HS-27A (cell line): Measurements from ENCODE around the gene HCRTR2.
"Not testable (repeated sequence)": the region's sequence is repeated elsewhere in the genome, so short reads cannot be mapped to it uniquely, and the experiment has no call there.

ENCODE experiments used
- DNase-seq: peaks from one replicate; pipeline ENCODE4 v3.0.0-alpha.2; 2012; ENCODE audit warnings: low read depth, missing footprints

The HCRTR2 gene

DNA sequence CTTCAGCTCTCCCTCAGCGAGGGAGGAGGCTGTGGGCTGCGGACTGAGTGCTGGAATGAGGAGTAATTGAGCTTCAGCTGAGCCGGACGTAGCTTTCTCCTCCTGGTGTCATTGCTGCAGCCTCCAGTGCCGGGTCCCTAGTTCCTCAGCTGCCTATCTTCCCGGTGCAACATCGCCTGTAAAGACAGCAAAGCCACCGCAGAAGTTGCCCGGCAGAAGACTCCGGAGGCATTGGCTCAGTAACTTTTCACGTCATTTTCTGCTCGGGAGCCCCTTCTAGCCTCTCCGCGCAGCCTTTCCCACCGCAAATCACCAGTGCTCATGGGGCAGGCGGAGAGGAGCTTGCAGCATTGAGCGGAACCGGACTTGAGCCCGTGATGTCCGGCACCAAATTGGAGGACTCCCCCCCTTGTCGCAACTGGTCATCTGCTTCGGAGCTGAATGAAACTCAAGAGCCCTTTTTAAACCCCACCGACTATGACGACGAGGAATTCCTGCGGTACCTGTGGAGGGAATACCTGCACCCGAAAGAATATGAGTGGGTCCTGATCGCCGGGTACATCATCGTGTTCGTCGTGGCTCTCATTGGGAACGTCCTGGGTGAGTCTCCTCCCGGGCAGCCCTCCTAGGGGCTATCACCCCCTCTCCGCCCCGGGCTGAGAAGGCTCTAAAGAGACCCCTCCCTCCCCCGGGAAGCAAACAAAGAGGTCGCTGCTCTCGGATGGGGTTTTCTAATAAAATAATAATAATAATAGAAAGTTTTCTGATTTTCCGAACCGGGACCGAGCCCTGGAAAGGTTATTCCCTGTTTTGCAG lies at the start of gene HCRTR2:
Gene HCRTR2 (plus strand): TSS at position 305 of the 816 bp plus-strand sequence. CDS start 73 bp downstream, at position 378.
- DNase-seq, result no peak

DNA sequence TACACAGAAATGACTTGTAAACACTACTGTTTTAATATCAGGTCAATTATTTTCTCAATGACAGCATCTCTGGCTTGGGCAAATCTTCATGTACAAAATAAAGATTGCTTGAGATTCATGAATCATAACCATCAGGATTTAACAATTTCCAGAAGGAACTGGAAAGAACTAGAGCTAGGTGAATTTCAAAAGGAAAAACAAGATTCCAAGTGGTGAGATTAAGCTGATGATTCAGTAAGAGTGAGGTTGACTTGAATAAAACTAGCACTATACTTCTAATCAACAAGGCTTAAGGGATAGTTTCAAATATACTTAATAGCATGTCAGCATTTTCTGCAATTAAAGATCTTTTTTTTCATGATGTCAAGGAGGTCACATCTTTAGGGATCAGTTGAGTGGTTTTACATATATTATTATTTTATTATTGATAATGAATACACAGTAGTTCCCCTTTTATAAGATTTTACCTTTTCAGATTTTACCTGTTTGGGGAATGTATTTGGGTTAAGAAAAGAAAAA lies 43.5 kb upstream of the HCRTR2 start:
- DNase-seq, result no peak

DNA sequence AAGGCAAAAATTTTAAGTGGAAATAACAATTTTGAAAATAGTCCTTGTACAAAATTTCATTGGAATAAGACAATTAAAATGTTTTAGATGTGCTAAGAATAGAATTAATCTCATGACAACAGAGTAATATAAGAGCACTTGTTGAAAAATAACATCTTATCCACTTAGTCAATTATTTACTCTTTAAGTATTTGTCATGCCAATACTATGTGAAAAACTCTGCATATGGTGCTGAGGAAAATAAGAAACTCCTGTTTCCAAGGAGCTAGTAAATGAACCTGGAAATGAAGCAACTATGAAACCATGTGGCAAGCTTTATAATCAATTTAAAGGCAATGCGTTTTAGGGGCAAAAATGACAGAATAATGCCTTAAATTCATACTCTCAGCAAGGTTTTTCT lies 42.7 kb upstream of the HCRTR2 start:
- DNase-seq, result no peak

DNA sequence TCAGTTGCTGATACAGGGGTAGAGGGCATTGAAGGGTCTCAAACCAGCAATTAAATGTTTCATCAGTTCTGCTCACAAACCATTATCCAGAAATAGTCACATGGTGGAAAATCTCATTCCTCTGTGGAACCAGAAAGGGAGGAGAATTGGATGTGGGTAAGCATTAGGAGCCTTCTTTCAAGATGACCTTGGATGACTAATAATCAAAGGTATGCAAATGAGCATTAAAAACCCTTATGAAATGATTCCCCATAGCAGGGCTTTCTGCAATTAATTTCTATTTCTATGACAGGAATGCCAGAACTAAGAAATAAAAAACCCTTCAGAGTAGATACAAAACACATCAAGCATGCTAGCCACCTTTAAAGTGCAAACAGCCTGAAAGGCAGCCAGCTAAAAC lies 37.4 kb upstream of the HCRTR2 start:
- no peak for DNase-seq

DNA sequence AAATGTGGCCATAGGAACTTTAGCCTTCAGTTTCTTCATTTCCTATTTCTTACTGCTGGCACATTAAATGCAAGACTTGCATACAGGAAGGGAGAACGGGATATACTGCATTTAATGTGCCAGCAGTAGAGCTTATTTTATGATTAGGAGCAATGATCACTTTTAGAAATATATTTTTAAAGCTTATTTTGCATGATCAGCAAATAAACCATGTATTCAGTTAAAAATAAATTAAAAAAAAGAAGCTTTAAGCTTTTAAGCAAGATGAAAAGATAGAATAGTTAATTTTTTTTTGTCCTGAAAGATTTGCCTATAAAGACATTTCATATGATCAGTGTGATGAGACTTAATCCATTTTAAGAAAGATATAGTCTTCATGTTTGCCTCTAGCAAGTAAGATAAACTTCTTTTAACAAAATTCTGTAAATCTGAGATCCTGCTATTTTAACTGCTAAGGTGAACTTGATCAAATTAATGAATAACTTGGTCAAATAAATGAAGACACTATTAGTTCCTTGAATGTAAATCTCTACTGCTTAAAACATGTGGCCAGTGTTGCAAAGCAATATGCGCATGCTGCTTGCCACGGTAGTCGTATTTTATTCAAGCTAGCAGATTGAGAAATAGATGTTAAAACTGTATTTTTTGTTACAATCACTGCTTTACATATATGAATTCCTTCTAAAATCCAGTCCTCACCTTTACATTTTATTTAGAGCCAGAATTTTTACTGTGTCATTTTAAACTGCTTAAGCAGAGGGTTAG lies 36.2 kb upstream of the HCRTR2 start:
- DNase-seq, result no peak

DNA sequence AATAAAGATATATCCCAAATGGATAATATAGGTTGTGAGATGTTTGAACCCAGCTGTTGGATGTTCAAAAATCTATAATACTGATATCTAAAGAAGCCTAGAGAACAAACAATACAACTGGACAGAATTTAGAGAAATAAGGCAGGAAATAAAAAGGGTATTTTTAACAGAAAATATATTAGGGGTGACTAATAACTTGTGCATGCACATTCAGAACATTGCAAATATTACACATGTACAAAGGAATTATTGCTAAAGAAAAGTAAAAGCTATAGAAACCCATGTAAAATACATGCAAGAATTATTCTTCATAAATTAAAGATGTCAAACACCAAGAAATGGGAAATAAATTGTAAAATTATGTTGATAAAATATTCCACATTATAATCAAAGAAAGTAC lies 32.7 kb upstream of the HCRTR2 start:
- DNase-seq, result no peak

DNA sequence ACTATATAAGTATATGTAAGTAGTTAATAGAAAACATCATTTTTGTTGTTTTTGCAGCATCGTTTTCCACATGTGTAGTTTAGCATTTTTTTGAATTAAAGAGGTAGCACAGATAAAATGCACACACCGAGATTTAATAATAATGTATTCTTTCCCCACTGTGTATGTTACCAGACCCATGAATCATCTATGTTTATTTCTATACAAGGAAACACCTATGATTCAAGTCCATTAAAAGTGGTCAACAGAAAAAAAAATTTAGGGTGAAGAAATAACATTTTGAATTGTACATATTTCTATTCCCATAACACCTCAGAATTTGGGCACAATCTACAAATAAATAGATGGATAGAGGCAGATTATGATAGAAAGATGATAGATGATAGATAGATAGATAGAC lies 31.7 kb upstream of the HCRTR2 start:
- DNase-seq, result no peak

DNA sequence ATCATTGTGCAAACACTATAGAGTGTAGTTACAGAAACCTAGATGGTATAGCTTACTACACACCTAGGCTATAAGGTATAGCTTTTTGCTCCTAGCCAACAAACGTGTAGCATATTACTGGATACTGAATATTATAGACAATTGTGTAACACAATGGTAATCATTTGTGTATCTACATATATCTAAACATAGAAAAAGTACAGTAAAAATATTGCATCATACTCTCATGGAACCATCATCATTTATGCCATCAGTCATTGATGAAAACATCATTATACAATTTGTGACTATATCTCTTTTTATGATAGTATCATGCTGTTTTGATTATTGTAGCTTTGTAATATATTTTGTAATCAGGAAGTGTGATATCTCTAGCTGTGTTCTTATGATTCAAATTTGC lies 21.0 kb upstream of the HCRTR2 start:
- no peak for DNase-seq

DNA sequence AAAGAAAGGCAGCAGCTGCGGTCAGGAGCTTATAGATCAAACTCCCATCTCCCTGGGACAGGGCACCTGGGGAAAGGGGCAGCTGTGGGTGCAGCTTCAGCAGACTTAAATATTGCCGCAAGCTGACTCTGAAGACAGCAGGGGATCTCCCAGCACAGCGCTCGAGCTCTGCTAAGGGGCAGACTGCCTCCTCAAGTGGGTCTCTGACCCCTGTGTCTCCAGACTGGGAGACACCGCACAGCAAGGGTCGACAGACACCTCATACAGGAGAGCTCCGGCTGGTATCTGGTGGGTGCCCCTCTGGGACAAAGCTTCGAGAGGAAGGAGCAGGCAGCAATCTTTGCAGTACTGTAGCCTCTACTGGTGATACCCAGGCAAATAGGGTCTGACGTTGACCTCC lies 15.5 kb upstream of the HCRTR2 start:
- DNase-seq, result not testable (repeated sequence)

DNA sequence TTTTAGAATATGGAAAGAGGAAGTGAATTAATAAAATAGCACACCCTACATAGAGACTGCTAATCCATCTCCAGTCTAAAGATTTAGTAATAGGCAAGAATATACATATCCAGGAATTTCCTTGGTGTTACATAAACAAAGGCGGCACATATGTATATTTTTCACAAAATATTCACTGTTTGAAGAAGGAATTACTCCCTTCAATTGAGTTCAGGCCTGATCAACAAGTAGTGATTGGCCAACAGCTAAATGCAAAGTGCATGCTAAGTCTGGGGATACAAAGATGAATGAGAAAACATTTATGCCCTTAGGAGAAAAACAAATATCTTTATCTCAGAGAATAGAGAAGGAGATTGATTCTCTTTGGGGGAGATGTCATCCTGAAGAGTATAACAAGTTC lies 6.5 kb upstream of the HCRTR2 start:
- no peak for DNase-seq

DNA sequence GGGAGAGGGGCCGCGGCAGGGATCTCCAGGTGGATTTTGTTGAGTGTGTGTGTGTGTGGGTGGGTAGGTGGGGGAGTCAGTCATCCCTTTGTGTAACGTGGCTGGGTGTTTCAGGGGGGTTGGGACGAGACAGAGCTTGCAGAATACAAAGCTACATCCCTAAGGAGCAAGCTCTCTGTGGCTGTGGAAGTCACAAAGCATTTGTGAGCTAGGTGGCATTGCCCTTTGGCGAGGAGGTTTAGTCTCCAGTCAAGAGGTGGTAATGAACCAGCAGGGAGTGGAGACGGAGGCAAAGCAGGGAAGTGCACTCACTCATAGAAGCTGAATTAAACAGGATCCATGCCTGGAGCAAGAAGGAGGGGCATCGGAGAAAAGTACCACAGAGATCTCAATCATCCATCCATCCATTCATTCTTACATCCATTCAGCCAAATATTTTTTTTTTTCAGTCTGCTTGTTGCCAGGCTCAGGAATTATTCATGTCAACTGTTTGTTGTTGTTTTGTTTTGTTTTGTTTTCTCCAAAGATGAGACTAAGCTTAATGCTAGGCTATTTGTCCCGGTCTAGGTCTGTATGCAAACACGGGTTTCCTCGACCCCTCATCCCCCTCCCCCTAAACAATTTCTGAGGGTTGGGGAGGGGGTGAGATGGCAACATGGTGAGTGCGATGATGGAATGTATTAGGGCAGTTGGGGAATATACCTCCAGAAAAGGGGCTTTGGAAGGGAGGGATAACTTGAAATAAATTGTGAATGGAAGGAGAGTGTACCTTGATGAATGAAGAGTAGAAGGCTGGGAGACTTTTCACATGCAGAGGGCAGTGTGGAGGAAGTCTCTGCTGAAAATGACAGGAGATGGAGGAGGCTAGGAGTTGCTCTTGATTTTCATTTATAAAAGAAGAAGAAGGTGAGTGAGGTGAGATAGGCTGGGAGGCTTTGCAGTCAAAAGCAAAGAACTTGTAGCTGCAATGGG lies 1.0 kb downstream of the HCRTR2 start:
- DNase-seq, result no peak

DNA sequence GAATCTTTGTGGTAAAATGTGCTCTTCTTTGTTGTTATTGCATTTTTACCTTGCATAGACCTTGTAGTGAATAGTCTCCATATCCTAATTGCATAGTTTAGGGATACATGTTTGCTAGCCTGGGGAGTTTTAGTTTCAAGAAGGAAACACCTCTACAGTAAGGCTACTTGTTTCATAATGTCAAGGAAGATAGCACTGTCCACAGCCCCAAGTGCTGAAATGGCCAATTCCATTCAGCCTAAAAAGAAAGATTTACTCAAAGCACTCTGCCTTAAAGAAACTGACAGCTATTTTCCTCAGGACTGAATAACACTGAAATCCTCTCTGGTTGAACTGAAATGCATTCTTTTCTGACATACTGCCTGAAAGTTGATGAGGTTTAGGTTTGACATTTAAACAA lies 2.6 kb downstream of the HCRTR2 start:
- no peak for DNase-seq

DNA sequence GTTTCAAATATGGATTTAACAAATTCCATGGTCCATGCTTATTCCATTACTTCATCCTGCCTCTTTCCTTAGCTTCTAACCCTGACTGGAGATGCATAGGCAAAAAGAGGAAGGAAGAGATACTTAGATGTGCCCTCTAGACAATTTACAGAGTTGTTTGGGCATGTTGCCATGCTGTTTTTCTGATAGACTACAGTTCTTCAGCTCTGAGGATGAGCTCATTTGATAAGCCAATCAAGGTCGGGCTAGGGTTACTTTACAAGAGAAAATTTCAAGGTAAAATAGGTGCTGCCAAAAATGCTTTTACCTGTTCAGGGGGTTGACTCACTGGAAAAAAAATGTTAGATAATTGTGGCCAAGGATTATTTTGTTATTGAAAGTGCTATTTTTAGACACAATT lies 5.9 kb downstream of the HCRTR2 start:
- DNase-seq, result no peak

DNA sequence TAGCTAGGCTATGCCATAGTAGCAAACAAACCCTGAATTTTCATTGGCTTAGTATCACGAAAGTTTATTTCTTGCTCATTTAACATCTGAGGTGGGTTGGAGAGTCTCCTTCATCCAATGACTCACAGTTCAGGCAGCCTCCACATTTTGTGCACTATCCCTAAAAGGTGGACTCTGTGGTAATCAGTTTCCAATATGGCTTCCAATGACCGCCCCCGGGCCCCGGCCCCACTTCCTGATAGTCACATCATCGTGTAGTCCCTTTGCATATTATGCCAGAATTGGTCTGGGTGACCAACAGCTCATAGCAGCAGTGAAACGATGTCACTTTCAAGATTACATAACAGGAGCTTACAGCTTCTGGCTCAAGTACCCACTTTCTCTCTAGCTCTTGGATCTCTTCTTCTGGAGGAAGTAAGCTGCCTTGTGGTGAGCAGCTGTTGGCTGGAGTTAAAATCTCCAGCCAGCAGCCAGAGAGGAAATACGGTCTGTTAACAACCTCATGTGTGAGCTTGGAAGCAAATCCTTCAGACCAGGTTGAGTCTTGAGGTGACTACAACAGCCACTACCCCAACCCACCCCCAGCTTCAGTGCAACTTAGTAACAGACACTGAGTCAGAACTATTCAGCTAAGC lies 7.8 kb downstream of the HCRTR2 start:
- DNase-seq, result no peak

DNA sequence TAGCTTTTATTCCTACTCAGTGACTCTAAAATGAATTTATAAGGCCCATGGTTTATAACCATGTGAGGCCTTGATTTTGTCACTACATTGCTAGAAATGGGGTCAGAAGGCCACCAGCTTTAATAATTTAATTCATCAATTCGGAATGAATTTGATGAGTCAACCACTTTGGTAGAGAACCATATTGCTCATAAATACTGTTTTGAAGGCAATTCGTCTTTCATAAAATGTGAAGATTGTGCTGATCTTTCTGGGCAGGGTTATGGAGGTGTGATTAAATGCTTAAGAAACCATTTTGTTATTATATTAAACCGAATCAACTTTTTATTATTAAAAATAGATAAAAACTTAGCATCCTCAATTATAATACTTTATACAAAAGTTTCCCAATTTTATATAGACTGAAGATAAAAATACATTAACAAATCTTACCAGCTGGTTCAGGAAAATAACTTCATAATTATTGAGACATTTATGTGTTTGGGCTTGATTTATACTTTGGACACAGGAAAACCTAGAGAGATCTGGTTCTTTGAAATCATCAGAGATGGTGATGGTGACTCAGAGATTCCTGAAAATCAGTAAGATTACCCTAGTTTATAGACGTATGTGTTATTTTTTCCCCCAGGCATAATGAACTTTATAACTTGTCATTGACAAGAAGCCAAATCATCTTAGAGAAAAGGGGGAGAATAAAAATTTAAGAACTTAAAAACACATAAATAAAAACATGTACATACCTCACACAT lies 10.6 kb downstream of the HCRTR2 start:
- no peak for DNase-seq

DNA sequence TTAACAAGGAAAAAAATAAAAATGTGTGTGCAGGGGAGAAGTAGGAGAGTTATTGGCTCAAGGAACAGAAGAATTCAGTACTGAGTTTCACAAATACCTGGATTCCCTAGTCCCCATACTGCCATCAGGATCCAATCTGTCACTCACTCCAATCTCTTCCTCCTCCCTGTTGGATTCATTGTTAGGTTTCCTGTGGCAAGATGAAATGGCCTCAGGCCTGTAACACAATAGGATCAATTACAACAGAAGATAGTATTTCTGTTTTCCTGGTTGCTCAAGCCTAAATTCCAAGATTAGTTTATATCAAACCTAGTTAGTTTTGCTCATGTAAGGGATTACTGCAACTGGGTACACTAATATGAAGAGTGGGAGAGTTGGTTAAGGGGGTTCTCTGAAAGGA lies 24.4 kb downstream of the HCRTR2 start:
- no peak for DNase-seq

DNA sequence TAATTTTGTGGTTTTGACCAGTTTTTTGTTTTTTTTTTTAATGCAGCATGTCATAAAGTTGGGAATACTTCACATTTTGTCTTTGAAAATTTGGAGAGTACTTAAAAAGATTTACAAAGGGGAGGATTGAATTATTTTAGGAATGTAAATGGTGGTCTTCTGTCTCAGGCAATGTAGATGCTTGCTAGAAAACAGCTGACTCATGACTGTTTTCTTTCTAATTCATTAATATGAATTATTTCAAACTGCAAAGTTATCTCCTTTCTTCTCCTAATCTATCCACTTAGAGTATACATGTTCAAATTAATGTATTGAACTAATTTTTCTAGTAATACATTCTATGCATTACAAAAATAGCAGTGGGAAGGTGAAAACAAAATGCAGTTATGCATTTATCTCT lies 24.9 kb downstream of the HCRTR2 start:
- no peak for DNase-seq

DNA sequence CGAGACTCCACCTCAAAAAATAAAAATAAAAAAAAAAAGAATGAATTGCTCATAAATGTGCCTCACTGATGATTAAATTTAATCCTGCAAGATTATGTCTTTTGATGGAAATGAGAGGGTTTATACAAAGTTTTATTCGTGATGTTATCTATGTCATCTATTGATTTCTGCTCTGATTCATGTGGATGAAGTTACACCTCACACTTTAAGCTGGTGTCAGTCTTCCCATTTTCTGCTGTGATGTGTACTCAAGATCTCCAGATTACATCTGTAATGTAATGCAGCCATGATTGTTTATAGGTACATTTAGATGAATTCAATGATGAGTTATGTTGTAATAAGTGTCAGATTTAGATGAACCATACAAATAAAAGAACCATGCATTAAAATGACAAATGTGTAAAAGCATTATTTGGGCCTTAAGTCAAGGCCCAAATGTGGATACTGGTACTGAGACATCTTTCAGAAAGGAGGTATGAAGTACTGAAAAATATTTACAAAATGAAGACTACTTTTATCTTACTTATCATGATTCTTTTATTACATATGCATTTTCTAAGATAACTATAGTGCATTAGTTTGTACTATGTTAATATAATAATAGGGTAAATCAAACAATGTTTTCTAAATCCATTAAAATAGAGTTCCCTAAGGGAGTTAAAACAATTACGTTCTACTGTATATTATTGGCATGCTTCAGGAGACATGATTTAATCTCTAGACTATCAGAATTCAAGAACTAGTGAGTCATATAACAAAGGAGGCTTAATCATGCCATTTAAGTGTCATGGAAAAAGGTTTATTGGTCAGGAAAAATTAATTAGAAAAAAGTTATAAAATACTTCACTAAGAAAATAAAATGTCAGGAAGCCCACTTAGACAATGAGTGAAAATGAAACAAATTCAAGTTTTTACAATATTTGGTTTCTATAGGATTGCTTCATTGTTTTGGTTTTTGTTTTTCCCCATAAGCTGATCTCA lies 34.5 kb downstream of the HCRTR2 start:
- no peak for DNase-seq

DNA sequence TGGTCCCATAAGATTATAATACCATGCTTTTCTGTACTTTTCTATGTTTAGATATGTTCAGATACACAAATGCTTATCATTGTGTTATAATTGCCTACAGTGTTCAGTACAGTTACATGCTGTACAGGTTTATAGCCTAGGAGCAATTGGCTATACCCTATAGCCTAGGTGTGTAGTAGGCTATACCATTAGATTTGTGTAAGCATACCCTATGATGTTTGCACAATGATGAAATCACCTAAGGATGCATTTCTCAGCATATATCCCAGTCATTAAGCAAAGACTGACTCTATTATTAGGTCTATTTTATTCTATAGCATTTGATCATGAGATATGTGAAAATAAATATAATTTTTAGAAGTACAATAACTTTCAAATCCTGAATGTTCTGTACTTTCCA lies 36.6 kb downstream of the HCRTR2 start:
- no peak for DNase-seq

DNA sequence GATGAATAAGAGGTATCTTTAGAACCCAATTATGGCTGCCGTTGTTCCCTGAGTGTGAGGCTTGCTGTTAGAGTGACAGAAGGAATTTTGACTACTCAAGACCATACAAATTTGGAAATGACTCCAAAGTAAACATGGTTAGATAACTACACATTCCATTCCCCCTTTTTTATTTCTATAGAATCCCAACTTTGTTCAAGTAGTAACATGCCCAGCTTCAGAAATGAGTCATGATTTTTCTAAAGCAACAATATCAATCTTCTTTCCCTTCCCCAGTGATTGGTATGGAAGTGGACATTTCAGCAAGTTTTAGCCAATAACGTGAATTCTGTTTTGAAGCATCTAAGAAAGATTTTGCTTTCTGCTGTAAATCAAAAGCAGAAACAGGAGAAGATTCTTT lies 37.8 kb downstream of the HCRTR2 start:
- no peak for DNase-seq
